SHP77 treated with DMSO at 0.1 percent for 48 hours (cell line): ENCODE measurements around the gene ADAMTS14.

Experiments
- DNase-seq: peaks from one replicate; lab custom pipeline; 2025; lab: John Stamatoyannopoulos, UW

Gene ADAMTS14

DNA sequence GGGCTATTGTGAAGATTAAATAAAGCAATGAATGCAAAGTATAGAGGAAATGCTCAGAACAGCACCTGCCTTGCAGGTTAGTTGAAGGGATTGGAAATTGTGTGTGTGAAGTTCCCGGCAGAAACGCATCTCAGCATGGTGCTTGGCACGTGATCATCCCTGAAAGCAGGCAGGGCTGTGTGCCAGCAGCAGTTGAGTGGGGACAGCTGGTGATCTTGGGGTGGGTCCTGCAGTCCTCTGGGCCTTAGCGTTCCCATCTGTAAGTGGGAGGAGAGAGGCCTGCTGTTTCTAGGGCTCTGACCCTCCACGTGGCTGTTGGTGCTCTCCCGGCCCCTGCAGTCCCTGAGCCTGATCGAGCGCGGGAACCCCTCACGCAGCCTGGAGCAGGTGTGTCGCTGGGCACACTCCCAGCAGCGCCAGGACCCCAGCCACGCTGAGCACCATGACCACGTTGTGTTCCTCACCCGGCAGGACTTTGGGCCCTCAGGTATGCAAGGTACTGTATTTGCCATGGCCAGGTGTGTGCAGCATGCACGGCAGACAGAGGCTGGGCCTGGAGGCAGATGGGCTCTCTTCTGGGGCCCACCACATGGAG, 57.6 kb downstream of the ADAMTS14 start:
- DNase-seq = peak; percentile 4

DNA sequence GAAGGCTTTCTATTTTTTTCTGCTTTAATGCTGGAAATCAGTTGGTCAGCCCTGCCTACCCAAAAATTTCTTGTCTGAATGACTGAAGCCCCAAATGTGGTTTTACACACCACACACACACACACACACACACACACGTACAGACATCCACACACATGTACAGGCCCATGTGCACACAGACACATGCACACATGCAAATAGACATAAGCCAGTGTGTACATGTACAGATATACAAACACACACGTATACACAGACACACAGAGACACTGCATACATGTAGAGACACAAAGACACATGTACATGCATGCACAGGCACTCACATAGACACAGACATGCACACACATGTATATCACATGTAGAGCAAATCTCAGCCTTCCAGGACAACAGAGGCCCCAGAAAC, 58.6 kb downstream of the ADAMTS14 start:
- no peak for DNase-seq

DNA sequence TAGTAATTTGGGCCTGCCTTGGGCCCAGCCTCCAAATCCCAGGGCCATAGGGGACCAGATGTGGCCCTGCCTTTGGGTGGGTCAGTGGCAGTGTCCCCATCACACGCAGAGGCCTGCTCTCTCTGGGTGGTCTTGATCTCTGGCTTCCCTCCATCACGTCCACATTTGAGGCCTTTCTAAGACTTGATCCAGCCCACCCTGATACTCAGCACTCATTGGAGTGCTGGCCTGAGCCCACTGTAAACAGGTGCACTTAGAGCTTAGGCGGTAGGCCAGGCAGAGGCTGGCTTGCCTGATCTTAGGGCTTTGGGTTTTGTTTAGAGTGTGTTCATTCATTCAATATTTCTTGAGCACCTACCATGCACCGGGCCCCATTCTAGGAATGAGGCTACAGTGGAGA, 60.3 kb downstream of the ADAMTS14 start:
- no peak for DNase-seq

DNA sequence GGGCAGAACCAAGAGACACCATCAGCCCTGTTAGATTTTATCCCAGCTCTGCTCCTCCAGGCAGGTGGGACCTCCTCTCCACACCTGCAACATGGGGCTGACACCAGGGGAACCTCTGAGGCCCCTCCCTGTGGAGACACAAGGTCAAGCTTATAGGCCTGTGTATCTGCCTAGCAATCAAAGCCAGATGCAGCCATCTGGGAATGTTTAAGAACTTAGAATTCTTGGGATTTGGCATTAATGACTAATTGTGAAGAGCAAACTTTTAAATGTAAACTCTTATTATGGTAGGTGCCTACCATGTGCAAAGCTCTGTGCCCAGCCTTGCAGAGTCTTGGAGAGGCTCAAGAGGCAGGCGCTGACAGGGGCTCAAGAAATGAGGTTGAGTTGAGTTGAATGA, 60.7 kb downstream of the ADAMTS14 start:
- DNase-seq = no peak

DNA sequence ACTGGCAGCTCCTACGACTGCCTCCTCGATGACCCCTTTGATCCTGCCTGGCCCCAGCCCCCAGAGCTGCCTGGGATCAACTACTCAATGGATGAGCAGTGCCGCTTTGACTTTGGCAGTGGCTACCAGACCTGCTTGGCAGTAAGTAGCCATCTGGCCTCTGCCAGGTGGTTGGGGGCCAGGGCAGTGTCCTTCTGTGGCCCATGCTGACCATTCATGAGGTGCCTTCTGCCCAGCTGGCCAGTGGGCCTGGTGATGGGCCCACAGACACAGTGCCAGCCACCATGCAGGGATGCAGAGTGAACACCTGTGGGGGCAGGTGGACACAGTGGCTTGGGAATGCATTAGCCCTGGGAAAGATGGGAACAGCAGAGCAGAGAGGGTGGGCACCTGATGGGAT, 62.9 kb downstream of the ADAMTS14 start:
- DNase-seq = no peak

DNA sequence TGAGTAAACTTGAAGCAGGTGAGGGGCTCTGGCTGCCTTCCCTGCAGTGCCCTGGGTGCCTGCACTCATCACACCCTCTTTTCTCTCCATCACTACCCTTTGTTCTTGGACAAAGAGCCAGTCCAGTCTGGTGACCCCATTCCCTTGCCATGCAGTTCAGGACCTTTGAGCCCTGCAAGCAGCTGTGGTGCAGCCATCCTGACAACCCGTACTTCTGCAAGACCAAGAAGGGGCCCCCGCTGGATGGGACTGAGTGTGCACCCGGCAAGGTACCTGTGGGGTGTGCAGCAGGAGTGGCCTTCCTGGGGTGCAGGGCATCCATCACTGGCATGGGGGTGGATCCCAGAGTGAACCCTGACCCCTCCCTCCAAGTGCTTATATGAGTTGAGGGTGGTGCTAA, 64.2 kb downstream of the ADAMTS14 start:
- DNase-seq = no peak

DNA sequence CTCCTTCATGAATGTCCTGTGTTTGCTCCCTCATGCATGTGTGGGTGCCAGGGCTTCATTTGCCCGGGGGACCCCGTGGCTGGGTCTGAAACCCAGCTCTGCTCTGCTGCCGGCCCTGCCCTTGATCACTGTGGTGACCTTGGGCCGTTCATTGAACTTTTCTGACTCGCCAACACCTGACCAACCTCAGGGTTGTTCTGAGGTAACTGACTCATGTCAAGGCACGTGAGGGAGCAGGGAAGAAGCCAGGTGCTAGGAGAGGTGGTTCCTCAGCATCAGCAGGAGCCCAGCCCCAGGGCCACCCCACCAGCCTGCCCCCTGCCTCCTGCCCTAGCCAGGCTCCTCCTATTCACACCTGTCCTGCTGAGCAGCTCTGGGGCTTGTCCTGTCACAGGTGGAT, 64.9 kb downstream of the ADAMTS14 start:
- no peak for DNase-seq

DNA sequence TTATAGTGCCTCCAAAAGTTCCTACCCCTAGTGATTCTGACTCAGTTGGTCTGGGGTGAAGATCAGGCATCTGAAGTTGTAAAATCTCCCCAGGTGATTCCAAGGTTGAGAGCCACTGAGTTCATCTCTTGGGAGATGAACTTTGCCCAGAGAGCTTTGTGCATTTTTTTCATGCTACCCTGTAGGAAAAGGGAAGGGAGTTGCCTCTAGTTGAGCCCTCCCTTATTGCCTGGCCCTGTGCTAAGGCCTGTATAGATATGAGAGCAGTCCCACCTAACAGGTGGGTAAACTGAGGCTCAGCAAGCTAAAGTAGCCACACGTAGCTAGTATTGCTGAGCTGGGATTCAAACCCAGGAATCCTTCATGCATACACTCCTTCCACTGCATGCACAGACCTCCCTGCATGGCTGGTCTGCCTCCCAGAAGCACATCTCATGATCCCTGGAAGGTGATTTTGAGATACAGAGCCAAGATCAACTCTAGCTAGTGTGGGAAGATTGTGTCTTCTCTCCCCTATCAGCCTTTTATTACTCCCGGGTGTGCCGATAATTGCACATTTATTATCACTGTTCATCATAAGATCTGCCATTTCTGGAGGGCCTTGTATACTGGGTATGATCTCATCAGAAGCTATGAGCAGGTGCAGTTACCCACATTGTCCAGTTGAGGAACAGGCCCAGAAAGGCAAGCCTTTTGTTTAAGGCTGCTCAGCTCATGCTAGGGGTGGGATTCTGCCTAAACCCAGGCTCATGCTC, 65.9 kb downstream of the ADAMTS14 start:
- no peak for DNase-seq

DNA sequence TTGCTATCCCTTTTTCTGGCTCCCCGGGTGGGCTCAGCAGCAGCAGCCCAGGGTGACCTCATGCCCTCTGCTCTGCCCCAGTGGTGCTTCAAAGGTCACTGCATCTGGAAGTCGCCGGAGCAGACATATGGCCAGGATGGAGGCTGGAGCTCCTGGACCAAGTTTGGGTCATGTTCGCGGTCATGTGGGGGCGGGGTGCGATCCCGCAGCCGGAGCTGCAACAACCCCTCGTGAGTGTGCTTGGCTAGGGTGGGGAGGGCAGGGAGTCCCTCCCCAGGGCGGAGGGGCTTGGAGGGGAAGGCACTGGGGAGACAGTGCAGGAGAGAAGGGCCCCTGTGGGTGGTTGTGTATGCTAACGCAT, 66.4 kb downstream of the ADAMTS14 start:
- no peak for DNase-seq

DNA sequence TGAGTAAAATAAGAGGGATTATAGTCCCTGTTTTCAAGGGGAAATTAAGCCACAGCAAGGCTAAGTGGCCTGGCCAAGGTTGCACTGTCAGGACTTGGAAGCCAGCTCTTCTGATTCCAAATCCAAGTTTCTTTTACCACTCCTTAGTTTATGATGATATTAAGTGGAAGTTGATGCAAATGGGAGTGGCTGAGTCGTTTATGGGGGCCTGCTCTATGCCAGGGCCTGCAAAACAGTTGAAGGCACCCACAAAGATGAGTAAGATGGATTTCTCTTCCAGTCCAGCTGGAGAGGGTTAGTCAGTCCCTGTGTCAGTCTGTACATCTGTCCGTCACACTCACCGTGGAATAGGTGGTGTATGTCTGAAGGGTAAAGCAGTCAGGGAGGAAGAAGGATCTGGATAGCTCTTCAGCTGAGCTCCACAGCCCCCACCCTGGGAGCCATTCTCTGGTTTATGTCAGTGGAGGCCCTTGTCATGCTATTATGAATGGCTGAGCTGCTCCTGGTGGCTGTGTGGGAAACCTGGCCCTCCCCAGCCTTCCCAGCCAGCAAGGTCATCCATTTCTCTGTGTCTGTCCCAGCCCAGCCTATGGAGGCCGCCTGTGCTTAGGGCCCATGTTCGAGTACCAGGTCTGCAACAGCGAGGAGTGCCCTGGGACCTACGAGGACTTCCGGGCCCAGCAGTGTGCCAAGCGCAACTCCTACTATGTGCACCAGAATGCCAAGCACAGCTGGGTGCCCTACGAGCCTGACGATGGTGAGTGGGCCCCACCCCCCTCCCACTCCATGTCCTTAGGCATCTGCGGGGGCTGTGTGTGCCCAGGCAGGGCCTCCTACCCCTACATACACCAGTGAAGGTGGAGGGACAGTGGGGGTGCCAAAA, 68.3 kb downstream of the ADAMTS14 start:
- no peak for DNase-seq

DNA sequence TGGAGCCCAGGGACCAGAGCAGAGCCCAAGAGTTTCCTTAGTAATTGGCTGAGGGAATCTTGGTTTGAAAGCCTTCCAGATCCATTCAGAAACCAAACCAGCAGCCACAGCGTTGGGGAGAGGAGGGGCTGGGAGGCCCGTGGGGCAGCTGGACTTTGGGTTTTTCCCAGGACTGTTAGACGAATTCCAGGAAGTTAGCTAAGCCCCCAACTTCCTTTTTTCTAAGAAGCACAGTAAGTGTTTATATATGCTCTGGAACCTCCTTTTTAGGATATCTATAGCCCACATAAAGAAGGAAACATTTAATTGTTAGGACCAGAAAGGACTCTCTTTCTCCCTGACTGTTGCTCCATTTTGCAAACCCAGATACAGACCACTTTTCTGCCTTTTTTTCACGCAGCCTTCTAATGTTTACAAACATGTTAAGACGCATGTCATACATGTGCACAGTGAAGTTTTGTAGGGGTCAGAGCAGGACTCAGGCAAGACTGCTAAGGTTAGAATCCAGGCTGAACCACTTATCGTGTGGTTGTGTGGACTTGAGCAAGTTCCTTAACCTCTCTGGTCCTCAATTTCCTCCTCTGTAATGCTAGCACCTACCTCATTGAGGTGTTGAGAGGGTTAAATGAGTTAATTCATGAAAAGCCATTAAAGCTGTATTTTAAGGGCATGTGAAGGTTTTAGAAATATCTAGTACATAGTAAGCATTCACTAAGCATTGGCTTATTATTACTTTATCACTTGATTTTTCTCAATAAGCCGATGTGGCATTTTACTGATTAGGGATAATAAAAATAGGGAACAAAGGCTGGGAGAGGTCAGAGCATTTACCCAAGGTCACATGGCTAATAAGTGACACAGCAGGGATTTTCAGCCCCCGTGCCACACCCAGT, 70.5 kb downstream of the ADAMTS14 start:
- DNase-seq = no peak

DNA sequence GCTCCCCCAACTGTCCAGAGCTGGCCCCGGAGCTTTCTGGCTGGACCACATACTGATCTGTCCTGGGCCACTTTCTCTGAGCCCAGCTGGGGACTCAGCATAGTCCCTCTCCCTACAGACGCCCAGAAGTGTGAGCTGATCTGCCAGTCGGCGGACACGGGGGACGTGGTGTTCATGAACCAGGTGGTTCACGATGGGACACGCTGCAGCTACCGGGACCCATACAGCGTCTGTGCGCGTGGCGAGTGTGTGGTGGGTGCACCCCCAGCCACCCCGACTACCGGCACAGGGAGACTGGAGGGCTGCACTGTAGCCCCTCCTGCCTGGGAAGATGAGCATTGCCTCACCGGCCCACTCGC, 71.1 kb downstream of the ADAMTS14 start:
- DNase-seq = no peak

DNA sequence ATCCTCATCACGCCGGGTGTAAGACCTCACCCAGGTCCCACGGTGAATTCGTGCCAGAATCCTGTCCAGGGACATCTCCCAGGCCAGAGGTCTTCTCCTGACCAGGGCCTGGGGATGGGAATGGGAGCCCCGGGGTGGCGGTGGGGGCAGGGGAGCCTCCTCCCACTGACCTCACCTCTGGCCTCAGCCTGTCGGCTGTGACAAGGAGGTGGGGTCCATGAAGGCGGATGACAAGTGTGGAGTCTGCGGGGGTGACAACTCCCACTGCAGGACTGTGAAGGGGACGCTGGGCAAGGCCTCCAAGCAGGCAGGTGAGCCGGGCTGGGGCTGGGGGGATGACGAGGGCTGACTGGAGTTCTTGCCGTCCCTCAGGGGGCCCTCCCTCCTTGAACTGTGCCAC, 71.6 kb downstream of the ADAMTS14 start:
- no peak for DNase-seq

DNA sequence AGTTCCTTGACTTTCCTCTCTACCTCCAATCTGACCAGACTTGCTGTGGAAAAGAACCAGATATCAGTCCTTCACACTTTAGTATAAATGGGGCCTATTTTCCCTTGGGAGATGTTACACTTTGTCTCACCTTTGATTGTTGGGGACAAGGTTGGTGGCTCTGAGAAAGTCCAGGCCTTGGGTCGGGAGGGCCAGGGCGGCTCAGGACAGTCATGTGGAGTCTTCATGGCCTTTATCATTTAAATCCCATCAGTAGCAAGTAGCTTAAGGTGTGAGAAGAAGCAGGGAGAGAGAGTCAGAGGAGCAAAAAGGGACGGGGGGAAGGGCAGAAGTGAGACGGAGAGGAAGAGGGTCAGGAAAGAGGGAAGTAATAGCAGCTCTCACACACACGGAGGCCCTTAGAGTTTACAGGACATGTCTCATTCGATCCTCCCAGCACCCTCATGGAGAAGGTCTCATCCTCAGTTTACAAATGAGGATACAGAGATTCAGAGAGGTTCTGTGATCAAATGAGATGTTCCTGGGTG, 72.4 kb downstream of the ADAMTS14 start:
- no peak for DNase-seq

DNA sequence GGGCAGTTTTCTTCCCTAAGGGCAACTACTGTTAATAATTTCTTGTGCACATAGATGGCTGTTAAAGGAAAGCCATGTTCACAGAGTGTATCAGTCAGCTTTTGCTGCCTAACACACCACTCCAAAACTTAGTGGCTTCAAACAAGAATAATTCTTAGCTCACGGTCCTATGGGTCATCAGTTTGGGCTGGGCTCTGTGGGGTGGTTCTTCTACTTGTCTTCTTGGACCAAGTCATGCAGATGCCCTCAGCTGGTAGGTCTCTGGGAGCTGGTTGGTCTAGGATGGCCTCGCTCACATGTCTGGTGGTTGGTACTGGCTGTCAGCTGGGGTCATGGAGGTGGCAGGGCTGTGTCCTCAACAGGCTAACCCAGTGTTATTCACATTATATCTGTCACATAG, 73.2 kb downstream of the ADAMTS14 start:
- DNase-seq = no peak

DNA sequence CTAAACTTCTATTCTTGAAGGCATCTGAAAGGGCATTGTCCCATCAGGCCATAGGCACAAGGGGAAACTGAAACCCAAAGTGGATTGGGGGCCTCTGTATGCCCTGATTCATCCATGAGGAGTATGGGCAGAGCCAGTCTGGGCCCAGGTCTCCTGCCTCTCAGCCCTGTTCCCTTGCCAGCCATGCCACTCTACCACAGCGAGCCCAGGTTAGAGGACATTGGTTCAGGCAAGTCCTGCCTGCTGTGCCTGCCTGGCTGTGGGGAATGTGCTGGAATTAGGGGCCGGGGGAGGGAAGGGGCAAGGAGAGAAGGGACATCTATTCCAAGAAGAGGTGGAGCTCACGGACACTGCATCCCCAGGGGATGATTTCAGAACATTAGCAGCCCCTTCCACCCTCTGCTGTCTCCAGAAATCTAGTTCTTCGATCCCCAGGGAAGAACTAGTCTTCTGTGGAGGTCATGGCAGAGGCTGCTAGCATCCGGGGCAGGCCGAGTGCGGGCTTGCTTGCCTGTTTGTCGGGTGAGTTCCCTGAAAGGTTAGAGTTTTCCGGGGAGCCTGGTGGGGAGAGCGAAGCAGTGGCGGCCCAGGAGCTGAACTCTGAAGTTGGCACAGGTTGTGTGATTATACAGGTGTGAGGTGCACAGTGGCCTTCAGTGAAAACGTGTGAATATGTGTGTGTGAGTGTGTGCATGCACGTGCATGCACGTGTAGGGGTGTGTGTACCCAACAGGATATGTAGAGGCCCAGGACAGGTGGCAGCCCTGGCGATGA, 75.1 kb downstream of the ADAMTS14 start:
- no peak for DNase-seq

DNA sequence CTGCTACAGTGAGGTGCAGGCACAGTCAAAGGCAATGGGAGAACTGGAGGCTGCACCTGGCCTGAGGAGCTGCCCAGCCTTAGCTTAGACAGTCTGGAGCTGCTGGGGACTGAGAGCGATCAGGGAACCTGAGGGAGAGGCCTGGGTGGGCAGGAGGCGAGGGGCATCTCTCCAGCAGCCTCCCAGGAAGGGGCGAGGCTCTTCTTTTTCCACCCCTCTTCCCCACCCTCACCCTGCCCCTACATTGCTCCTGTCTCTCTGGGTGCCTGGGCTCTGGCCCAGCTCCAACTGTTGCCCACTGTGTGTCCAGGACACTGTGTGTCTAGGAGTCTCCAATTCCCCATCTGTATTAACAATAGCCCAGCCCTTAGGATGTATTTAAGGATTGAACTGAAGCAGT, 76.0 kb downstream of the ADAMTS14 start:
- no peak for DNase-seq

DNA sequence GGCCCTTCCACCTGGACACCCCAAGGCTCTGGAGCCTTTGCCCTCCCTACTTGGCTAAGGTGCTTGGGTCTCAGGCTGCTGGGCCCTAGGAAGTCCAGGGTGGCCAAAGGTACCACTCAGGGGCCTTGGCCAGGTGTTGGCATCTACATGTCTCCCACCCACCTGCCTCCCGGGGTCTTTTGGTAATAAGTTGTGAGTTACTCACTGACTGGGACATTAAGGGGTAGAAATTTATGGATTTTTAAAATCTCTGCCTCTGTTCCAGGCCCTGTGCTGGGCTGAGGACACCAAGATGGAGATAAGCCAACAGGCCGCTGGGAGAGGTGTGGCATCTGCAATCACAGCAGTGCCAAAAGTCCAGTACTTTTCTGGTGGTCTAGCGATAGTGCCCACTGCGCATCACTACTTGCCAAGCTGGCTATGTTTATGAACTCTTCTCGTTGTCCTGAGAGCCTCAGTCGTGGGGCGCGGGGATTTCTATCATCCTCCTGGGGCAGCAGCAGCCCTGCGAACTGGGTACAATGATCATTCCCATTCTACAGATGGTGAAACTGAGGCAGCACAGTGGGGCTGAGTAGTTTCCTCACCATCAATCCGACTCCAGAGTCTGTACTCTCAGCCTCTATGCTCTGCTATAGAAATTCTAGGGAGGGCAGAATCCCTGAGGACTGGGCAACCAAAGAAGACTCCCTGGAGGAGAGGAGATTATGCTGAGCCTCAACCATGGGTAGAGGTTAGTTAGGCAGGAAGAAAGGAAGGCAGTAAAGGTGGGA, 76.7 kb downstream of the ADAMTS14 start:
- no peak for DNase-seq

DNA sequence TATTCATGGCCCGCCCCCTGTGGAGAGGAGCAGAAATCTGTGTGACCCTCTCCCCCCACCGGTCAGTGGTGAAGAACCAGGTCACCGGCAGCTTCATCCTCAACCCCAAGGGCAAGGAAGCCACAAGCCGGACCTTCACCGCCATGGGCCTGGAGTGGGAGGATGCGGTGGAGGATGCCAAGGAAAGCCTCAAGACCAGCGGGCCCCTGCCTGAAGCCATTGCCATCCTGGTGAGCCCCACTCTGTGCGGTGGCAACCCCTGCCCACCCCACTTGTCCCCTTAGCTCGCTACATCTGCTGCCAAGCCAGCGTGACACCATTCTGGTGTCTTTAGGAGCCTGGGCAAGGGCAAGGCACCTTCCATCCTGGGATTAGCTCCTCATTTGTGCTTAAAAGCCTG, 77.5 kb downstream of the ADAMTS14 start:
- DNase-seq = no peak

DNA sequence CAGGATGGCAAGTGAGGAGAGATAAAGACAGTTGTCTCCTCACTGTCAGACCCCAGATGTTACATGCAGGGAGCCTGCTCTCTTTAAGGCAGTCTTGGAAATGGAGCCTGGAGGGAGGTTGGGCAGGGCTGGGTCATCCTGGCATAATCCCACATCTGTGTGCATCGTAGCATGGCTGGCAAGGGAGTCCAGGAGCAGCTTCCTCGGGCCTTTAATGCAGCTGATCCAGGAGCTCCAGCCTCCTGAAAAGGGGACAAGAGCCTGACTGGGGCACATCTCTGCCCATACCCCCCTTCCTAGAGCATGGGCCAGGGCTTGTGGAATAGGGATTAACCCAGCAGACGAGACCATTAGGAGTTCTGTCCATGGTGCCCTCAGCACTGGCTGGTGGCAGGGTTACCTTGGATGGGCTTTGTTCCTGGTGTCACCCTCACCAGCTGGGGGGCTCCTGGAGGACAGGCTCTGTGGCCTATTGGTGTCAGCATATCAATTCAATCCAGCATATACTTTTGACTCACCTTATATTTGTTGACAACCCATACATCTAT, 77.9 kb downstream of the ADAMTS14 start:
- DNase-seq = no peak
